ENCODE data around the gene TUBA8. TPM values are rescaled to one million over a fixed set of nuclear protein-coding genes. Genes with fewer than 3 reads are reported as not detected.
"Not testable (repeated sequence)": the region's sequence is repeated elsewhere in the genome, so short reads cannot be mapped to it uniquely, and the experiment has no call there.

The TUBA8 gene
- total RNA-seq, 4 donors from 2014 or later, result 1.3 to 12.9 (median 7.6) TPM

DNA sequence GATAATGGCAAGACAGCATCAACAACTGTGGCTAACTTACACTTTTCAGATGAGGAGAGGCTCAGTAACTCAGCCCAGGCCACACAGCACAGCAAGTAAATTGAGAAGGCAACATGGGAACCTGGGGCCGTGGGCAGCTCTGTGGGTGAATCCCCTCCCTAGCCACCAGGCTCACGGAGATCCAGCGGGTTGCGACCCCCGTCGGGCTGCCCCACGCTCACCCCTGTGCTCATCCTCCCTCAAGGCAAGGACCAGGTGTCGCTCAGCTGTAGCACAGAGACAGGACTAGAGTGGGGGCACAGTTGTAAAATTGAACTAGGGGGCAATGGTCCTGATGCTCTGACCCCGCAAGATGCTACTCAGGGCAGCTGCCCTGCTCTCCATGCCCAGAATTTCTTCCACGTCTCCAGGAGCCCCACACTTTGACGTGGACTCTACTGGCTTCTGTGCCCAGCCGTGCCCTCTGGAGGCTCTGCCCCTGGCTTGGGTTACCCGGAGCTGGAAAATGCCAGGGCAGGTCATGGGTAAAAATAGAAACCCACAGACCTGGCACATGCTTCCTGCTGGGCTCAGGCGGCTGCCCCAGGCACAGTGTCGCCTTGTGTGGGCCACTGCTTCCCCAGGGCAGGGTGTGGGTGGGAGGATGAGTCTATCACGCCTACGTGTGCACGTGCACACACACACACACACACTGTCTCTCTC, 9.0 kb downstream of the TUBA8 start:
- Histone ChIP-seq H3K27ac (no peak overlapping the region), H3K4me1 (peaks cover 0 to 9% (median 0%) of the 10 kb centered on the region in 3 donors), H3K27me3 (no peaks in the 10 kb centered on the region), H3K4me3 (no peak overlapping the region), H3K9me3 (no peaks in the 10 kb centered on the region), H3K36me3 (peaks cover 0 to 8% of the 10 kb centered on the region in 2 donors)
- 65% methylated on average over 8 of the region's 18 CpGs; no CpG with 5 or more reads in 1 of the 2 donors for WGBS, 2 donors (ENCODE audit: low coverage in 1 of 2)
- no peak for TF ChIP-seq POLR2A (IDR thresholded peaks at IDR 0.05)
- TF ChIP-seq POLR2AphosphoS5 (IDR thresholded peaks at IDR 0.05), result no peak
- TF ChIP-seq, protein P1, sequence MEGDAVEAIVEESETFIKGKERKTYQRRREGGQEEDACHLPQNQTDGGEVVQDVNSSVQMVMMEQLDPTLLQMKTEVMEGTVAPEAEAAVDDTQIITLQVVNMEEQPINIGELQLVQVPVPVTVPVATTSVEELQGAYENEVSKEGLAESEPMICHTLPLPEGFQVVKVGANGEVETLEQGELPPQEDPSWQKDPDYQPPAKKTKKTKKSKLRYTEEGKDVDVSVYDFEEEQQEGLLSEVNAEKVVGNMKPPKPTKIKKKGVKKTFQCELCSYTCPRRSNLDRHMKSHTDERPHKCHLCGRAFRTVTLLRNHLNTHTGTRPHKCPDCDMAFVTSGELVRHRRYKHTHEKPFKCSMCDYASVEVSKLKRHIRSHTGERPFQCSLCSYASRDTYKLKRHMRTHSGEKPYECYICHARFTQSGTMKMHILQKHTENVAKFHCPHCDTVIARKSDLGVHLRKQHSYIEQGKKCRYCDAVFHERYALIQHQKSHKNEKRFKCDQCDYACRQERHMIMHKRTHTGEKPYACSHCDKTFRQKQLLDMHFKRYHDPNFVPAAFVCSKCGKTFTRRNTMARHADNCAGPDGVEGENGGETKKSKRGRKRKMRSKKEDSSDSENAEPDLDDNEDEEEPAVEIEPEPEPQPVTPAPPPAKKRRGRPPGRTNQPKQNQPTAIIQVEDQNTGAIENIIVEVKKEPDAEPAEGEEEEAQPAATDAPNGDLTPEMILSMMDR (IDR thresholded peaks at IDR 0.05), result no peak
- no peak for TF ChIP-seq EP300 (IDR thresholded peaks at IDR 0.05)
- ATAC-seq, result no peak

DNA sequence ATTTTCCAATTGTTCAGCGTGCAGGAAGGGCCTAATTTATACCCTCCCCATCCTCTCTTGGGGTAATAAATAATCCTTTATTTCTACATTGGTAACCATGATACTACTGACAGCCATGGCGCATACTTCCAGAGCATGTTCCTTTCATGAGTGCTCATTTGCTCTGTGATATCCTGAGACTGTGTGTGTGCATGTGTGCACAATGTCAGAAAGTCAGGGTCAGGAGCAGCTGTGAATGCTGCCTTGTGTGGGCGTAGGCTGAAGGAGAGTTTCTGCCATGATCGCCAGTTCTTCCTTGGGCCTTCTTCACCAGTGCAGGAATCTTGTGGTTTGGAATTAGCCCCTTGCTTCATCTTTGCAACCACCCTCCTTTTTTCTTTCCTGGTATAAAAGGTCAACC, 10.2 kb downstream of the TUBA8 start:
- Histone ChIP-seq H3K4me3 (no peak overlapping the region), H3K27ac (no peak overlapping the region), H3K9me3 (no peaks in the 10 kb centered on the region), H3K4me1 (peaks cover 0 to 9% (median 0%) of the 10 kb centered on the region in 3 donors), H3K36me3 (peaks cover 0 to 10% of the 10 kb centered on the region in 2 donors), H3K27me3 (no peaks in the 10 kb centered on the region)
- no peak for ATAC-seq
- 87 to 90% methylated on average over 3 to 4 of the region's 4 CpGs for WGBS, 2 donors (ENCODE audit: low coverage in 1 of 2)
- TF ChIP-seq POLR2AphosphoS5 (IDR thresholded peaks at IDR 0.05) (no peak), POLR2A (IDR thresholded peaks at IDR 0.05) (no peak), EP300 (IDR thresholded peaks at IDR 0.05) (no peak)
- TF ChIP-seq, protein P1 (IDR thresholded peaks at IDR 0.05), result no peak

DNA sequence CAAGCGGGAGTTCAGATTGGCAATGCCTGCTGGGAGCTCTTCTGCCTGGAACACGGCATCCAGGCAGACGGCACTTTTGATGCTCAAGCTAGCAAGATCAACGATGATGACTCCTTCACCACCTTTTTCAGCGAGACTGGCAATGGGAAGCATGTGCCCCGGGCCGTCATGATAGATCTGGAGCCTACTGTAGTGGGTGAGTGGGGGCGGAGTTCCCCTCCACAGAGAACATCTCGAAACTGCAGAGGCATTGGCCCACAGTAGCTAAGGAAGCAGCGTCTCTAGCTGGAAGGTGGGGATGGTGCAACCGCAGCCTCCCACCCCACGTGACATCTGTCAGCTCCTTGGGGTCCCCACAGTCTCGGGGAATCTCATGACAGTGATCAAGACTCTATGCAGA, 10.9 kb downstream of the TUBA8 start:
- Histone ChIP-seq H3K36me3 (peaks cover 0 to 17% of the 10 kb centered on the region in 2 donors), H3K27ac (no peak overlapping the region), H3K9me3 (no peaks in the 10 kb centered on the region), H3K4me3 (no peak overlapping the region), H3K4me1 (peaks cover 0 to 9% (median 0%) of the 10 kb centered on the region in 3 donors), H3K27me3 (no peaks in the 10 kb centered on the region)
- no peak for TF ChIP-seq POLR2AphosphoS5 (IDR thresholded peaks at IDR 0.05)
- no peak for TF ChIP-seq POLR2A (IDR thresholded peaks at IDR 0.05)
- TF ChIP-seq, protein P1 (IDR thresholded peaks at IDR 0.05), result no peak
- no peak for TF ChIP-seq EP300 (IDR thresholded peaks at IDR 0.05)
- ATAC-seq, result no peak
- 91 to 96% methylated on average over 4 to 7 of the region's 13 CpGs for WGBS, 2 donors (ENCODE audit: low coverage in 1 of 2)

DNA sequence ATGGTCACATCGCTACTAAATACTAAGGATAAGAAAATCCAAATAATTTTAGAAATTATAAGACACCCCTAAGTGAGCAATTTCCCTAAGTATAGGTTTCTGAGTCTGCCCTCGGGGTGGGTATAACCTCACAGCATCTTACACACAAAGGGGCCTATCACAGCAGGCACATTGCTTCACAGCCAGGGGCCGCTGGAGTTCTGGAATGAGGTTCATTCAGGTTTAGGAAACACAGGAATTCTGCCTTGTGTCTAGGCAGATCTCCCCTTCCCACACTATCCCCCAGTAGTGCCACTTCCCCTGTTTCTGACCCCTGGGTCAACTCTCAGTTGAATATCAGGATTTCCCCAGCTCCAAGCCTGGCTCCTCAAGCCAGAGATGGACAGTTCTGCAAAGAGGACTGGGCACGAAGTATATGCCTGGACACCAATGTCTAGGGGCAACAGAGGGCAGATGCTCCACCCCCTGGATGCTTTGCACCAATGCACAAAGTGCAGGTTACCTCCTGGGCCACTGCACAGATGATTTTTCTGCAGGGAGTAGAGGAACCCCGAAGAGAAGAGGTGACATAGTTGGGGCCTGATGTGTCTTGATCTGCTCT, 11.4 kb downstream of the TUBA8 start:
- WGBS, 2 donors (ENCODE audit: low coverage in 1 of 2), result 80 to 93% methylated on average over 1 to 3 of the region's 5 CpGs
- peaks cover 0 to 22% of the 10 kb centered on the region in 2 donors for H3K36me3 ChIP-seq
- H3K4me3 ChIP-seq, result no peak overlapping the region
- TF ChIP-seq EP300 (IDR thresholded peaks at IDR 0.05), result no peak
- no peak for TF ChIP-seq POLR2AphosphoS5 (IDR thresholded peaks at IDR 0.05)
- TF ChIP-seq, protein P1 (IDR thresholded peaks at IDR 0.05), result no peak
- no peak for TF ChIP-seq POLR2A (IDR thresholded peaks at IDR 0.05)
- no peaks in the 10 kb centered on the region for H3K9me3 ChIP-seq
- peaks cover 0 to 9% (median 0%) of the 10 kb centered on the region in 3 donors for H3K4me1 ChIP-seq
- no peak overlapping the region for H3K27ac ChIP-seq
- H3K27me3 ChIP-seq, result no peaks in the 10 kb centered on the region
- no peak for ATAC-seq

DNA sequence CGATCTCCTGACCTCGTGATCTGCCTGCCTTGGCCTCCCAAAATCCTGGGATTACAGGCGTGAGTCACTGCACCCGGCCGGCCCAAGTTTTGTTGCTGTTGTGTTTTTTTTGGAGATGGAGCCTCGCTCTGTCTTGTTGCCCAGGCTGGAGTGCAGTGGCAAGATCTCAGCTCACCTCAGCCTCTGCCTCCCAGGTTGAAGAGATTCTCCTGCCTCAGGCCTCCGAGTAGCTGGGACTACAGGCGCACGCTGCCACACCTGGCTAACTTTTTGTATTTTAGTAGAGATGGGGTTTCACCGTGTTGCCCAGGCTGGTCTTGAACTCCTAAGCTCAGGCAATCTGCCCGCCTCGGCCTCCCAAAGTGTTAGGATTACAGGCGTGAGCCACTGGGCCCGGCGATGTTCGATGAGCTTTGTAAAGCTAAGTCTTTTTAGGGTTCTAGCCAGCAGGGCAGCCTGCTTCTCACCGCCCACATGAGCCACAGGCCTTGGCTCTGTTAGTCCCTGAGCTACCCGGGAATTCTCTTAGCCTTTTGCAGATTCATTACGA, 12.9 kb downstream of the TUBA8 start:
- not testable (repeated sequence) for ATAC-seq
- H3K36me3 ChIP-seq, result peaks cover 0 to 25% of the 10 kb centered on the region in 2 donors
- 97 to 100% methylated on average over 2 to 5 of the region's 19 CpGs for WGBS, 2 donors (ENCODE audit: low coverage in 1 of 2)

More for the DNA sequence above, 12.9 kb downstream of the TUBA8 start:
- H3K27me3 ChIP-seq, H3K9me3 ChIP-seq, H3K27ac ChIP-seq, H3K4me1 ChIP-seq, H3K4me3 ChIP-seq: not testable (repeated sequence)

Data from gastroesophageal sphincter (tissue), 4 donors.